ENCODE measurements around the gene GALNT9.
"Not testable (repeated sequence)": the region's sequence is repeated elsewhere in the genome, so short reads cannot be mapped to it uniquely, and the experiment has no call there.

Gene GALNT9

GRCh38 chr12:132245521-132246101 lies 83.8 kb downstream of the GALNT9 start:
- POLR2A ChIA-PET: no interaction called here
- CTCF ChIA-PET: interaction anchor here (1.3 kb wide), 1 partner anchor 26 kb away, joined by 3 read pairs; no protein-coding TSS in a partner anchor
- DNase-seq (ENCODE audit: extremely low spot score): no peak
- TF ChIP-seq CTBP1 (IDR thresholded peaks at IDR 0.05; ENCODE audit: borderline replicate concordance) (no peak), TARDBP (IDR thresholded peaks at IDR 0.05) (no peak), ZNF384 (IDR thresholded peaks at IDR 0.05) (no peak), L3MBTL2 (conservative IDR thresholded peaks at IDR 0.05) (no peak), FOXM1 (IDR thresholded peaks at IDR 0.05; ENCODE audit: borderline replicate concordance) (no peak), BHLHE40 (IDR thresholded peaks at IDR 0.05; ENCODE audit: borderline replicate concordance) (no peak), NFRKB (IDR thresholded peaks at IDR 0.05) (no peak), PKNOX1 (IDR thresholded peaks at IDR 0.05) (no peak), SP1 (IDR thresholded peaks at IDR 0.05) (no peak)

- DNase-seq (ENCODE audit: extremely low spot score): no peak
- TF ChIP-seq TARDBP (IDR thresholded peaks at IDR 0.05) (no peak), SP1 (IDR thresholded peaks at IDR 0.05) (no peak), ELF4 (IDR thresholded peaks at IDR 0.05) (no peak), HDGF (IDR thresholded peaks at IDR 0.05; ENCODE audit: borderline replicate concordance) (no peak), ARNT (IDR thresholded peaks at IDR 0.05) (no peak), LEF1 (IDR thresholded peaks at IDR 0.05; ENCODE audit: borderline replicate concordance) (no peak), ZNF384 (IDR thresholded peaks at IDR 0.05) (no peak), PKNOX1 (IDR thresholded peaks at IDR 0.05) (no peak)
- ChIA-PET POLR2A (no interaction called here), CTCF (no interaction called here)
Observed at GRCh38 chr12:132244724-132245295, 84.6 kb downstream of the GALNT9 start.

GRCh38 chr12:132243596-132244310 lies 85.6 kb downstream of the GALNT9 start:
- CTCF ChIA-PET: no interaction called here
- POLR2A ChIA-PET: no interaction called here
- peak; percentile 20 for DNase-seq (ENCODE audit: extremely low spot score)
- TF ChIP-seq PKNOX1 (IDR thresholded peaks at IDR 0.05) (peak; percentile 97), SP1 (IDR thresholded peaks at IDR 0.05) (0 out of 2 replicates have a peak, but pooled peaks have one; percentile 14), FOXK2 (IDR thresholded peaks at IDR 0.05) (no peak), SUZ12 (IDR thresholded peaks at IDR 0.05) (no peak)

- CTCF ChIA-PET: not testable (repeated sequence)
Observed at GRCh38 chr12:132243171-132243570, 86.2 kb downstream of the GALNT9 start.

GRCh38 chr12:132240669-132241007 lies 88.8 kb downstream of the GALNT9 start:
- POLR2A ChIA-PET; CTCF ChIA-PET; DNase-seq (ENCODE audit: extremely low spot score): not testable (repeated sequence)

More at GRCh38 chr12:132243171-132243570, 86.2 kb downstream of the GALNT9 start:
- DNase-seq (ENCODE audit: extremely low spot score); POLR2A ChIA-PET: not testable (repeated sequence)

- POLR2A ChIA-PET: no interaction called here
- DNase-seq (ENCODE audit: extremely low spot score): no peak
- CTCF ChIA-PET: no interaction called here
- no peak for TF ChIP-seq FOXM1 (IDR thresholded peaks at IDR 0.05; ENCODE audit: borderline replicate concordance)
- no peak for TF ChIP-seq FOXA1 (IDR thresholded peaks at IDR 0.05)
- no peak for TF ChIP-seq NFRKB (IDR thresholded peaks at IDR 0.05)
- TF ChIP-seq HDGF (IDR thresholded peaks at IDR 0.05; ENCODE audit: borderline replicate concordance): no peak
- TF ChIP-seq ELF4 (IDR thresholded peaks at IDR 0.05): no peak
- no peak for TF ChIP-seq L3MBTL2 (conservative IDR thresholded peaks at IDR 0.05)
- TF ChIP-seq BHLHE40 (IDR thresholded peaks at IDR 0.05; ENCODE audit: borderline replicate concordance): no peak
- TF ChIP-seq SUZ12 (IDR thresholded peaks at IDR 0.05): no peak
- no peak for TF ChIP-seq ARNT (IDR thresholded peaks at IDR 0.05)
- TF ChIP-seq FOXK2 (IDR thresholded peaks at IDR 0.05): no peak
- no peak for TF ChIP-seq LEF1 (IDR thresholded peaks at IDR 0.05; ENCODE audit: borderline replicate concordance)
- TF ChIP-seq TARDBP (IDR thresholded peaks at IDR 0.05): no peak
- no peak for TF ChIP-seq CTBP1 (IDR thresholded peaks at IDR 0.05; ENCODE audit: borderline replicate concordance)
- no peak for TF ChIP-seq ZNF384 (IDR thresholded peaks at IDR 0.05)
- no peak for TF ChIP-seq SP1 (IDR thresholded peaks at IDR 0.05)
- TF ChIP-seq PKNOX1 (IDR thresholded peaks at IDR 0.05): no peak
Observed at GRCh38 chr12:132239796-132240668, 89.4 kb downstream of the GALNT9 start.

All from HEK293T (cell line).